Measurements from ENCODE around the gene KCTD5. TPM values are rescaled to one million over a fixed set of nuclear protein-coding genes. Genes with fewer than 3 reads are reported as not detected.

The KCTD5 gene
- total RNA-seq, 1 experiment from 2014 or later, result 49.4 TPM

- no peak for TF ChIP-seq CTCF (IDR thresholded peaks at IDR 0.05; ENCODE audit: unreplicated experiment)
- POLR2A ChIA-PET, result interaction anchor here (0.7 kb wide), 1 partner anchor 31 kb away, joined by 3 read pairs; no protein-coding TSS in a partner anchor
These were observed 15.2 kb downstream of the KCTD5 start for GRCh38 chr16:2697401-2697948.

GRCh38 chr16:2698103-2698870 lies 16.0 kb downstream of the KCTD5 start:
- no peak for DNase-seq (ENCODE audit: unreplicated experiment)
- CTCF ChIA-PET, result no interaction called here
- peaks cover 29% of the 10 kb centered on the region for H3K36me3 Mint-ChIP-seq (ENCODE audit: insufficient read depth, unreplicated experiment)
- BruUV-seq (replicated peaks), result no TSS peak
- no peaks in the 10 kb centered on the region for H3K27me3 Mint-ChIP-seq (ENCODE audit: insufficient read depth, unreplicated experiment)
- POLR2A ChIA-PET, result interaction anchor here (0.7 kb wide), 1 partner anchor 30 kb away, joined by 3 read pairs; no protein-coding TSS in a partner anchor
- peaks cover 4% of the 10 kb centered on the region for H3K4me1 Mint-ChIP-seq (ENCODE audit: insufficient read depth, unreplicated experiment)
- no peak overlapping the region for H3K27ac Mint-ChIP-seq (ENCODE audit: low read depth, unreplicated experiment)
- TF ChIP-seq CTCF (IDR thresholded peaks at IDR 0.05; ENCODE audit: unreplicated experiment), result no peak
- H3K4me3 Mint-ChIP-seq (ENCODE audit: unreplicated experiment), result no peak overlapping the region
- no peaks in the 10 kb centered on the region for H3K9me3 Mint-ChIP-seq (ENCODE audit: unreplicated experiment)
- intact Hi-C loops (cut with micrococcal nuclease), result no loop called here

More at GRCh38 chr16:2697401-2697948, 15.2 kb downstream of the KCTD5 start:
- intact Hi-C loops (cut with micrococcal nuclease), result no loop called here
- Mint-ChIP-seq H3K27ac (ENCODE audit: low read depth, unreplicated experiment) (no peak overlapping the region), H3K4me3 (ENCODE audit: unreplicated experiment) (no peak overlapping the region), H3K36me3 (ENCODE audit: insufficient read depth, unreplicated experiment) (peaks cover 29% of the 10 kb centered on the region), H3K27me3 (ENCODE audit: insufficient read depth, unreplicated experiment) (no peaks in the 10 kb centered on the region), H3K9me3 (ENCODE audit: unreplicated experiment) (no peaks in the 10 kb centered on the region), H3K4me1 (ENCODE audit: insufficient read depth, unreplicated experiment) (peaks cover 4% of the 10 kb centered on the region)
- CTCF ChIA-PET, result no interaction called here
- no TSS peak for BruUV-seq (replicated peaks)
- DNase-seq (ENCODE audit: unreplicated experiment), result no peak

GRCh38 chr16:2698965-2699750 lies 16.8 kb downstream of the KCTD5 start:
- ChIA-PET POLR2A (no interaction called here), CTCF (no interaction called here)
- DNase-seq (ENCODE audit: unreplicated experiment), result no peak
- H3K27ac Mint-ChIP-seq (ENCODE audit: low read depth, unreplicated experiment), result no peak overlapping the region
- no peaks in the 10 kb centered on the region for H3K9me3 Mint-ChIP-seq (ENCODE audit: unreplicated experiment)
- no peak for TF ChIP-seq CTCF (IDR thresholded peaks at IDR 0.05; ENCODE audit: unreplicated experiment)
- H3K4me1 Mint-ChIP-seq (ENCODE audit: insufficient read depth, unreplicated experiment), result no peaks in the 10 kb centered on the region
- intact Hi-C loops (cut with micrococcal nuclease), result no loop called here
- BruUV-seq (replicated peaks), result no TSS peak
- peaks cover 29% of the 10 kb centered on the region for H3K36me3 Mint-ChIP-seq (ENCODE audit: insufficient read depth, unreplicated experiment)
- no peaks in the 10 kb centered on the region for H3K27me3 Mint-ChIP-seq (ENCODE audit: insufficient read depth, unreplicated experiment)
- H3K4me3 Mint-ChIP-seq (ENCODE audit: unreplicated experiment), result no peak overlapping the region
